ENCODE measurements around the gene GRK2. TPM values are rescaled to one million over a fixed set of nuclear protein-coding genes. Genes with fewer than 3 reads are reported as not detected.
A peak's percentile ranks its signal among the peaks of the same experiment; 100 is the strongest.

GRK2 gene
- total and polyA plus RNA-seq, 9 of the 15 experiments (the other 6 are each of a cell fraction or from before 2014, with no cell fraction given) = 0.24 to 95.8 (median 56.5) TPM

- peak in 1 of 2 experiments; percentile 64; a peak in 1 of 3 replicates for TF ChIP-seq CBX3 (IDR thresholded peaks at IDR 0.05; ENCODE audit: borderline replicate concordance in 1 of 2, low read length in 2 of 2)
- TF ChIP-seq TOE1 (IDR thresholded peaks at IDR 0.05; ENCODE audit: borderline replicate concordance) = peak; percentile 10
- TF ChIP-seq TOE1 (CRISPR knock-in tag; IDR thresholded peaks at IDR 0.05; ENCODE audit: borderline replicate concordance, low read depth) = 0 out of 2 replicates have a peak, but pooled peaks have one; percentile 79
- TF ChIP-seq TAF1 (IDR thresholded peaks at IDR 0.05; ENCODE audit: control insufficient read depth, extremely low read depth, insufficient read depth, low read length, severe bottlenecking) = peak; percentile 70
- no peak for TF ChIP-seq NR2C1 (IDR thresholded peaks at IDR 0.05)
- TF ChIP-seq NR2C1 (tag; IDR thresholded peaks at IDR 0.05) = peak; percentile 3; the same call in 1 of the 2 replicates
- TF ChIP-seq NR2C2 (CRISPR knock-in tag; IDR thresholded peaks at IDR 0.05) = peak; percentile 61; the same call in 1 of the 2 replicates
- TF ChIP-seq NR2C2 (tag; IDR thresholded peaks at IDR 0.05) = peak; percentile 42; the same call in 1 of the 2 replicates
- TF ChIP-seq CTCFL (IDR thresholded peaks at IDR 0.05; ENCODE audit: borderline replicate concordance, insufficient read depth, low read depth, low read length, poor library complexity, severe bottlenecking) = peak; percentile 84
- peak; percentile 73; the same call in 1 of the 2 replicates for TF ChIP-seq ZNF77 (CRISPR knock-in tag; IDR thresholded peaks at IDR 0.05)
- peak; percentile 47 for TF ChIP-seq CHD1 (IDR thresholded peaks at IDR 0.05; ENCODE audit: low read length)
- peak; percentile 99 for TF ChIP-seq ETV5 (CRISPR knock-in tag; IDR thresholded peaks at IDR 0.05; ENCODE audit: low read depth)
- TF ChIP-seq RBM14 (IDR thresholded peaks at IDR 0.05; ENCODE audit: borderline replicate concordance, insufficient read depth, low read depth, low read length) = peak; percentile 87; the same call in 1 of the 2 replicates
- 0 out of 2 replicates have a peak, but pooled peaks have one; percentile 7 for TF ChIP-seq NCOR1 (IDR thresholded peaks at IDR 0.05)
- peak; percentile 67; the same call in 1 of the 2 replicates for TF ChIP-seq SREBF1 (IDR thresholded peaks at IDR 0.05; ENCODE audit: borderline replicate concordance, low read depth, low read length)
- TF ChIP-seq STAT6 (CRISPR knock-in tag; IDR thresholded peaks at IDR 0.05) = peak; percentile 97
- peak; percentile 48; the same call in 1 of the 2 replicates for TF ChIP-seq SOX6 (IDR thresholded peaks at IDR 0.05)
- TF ChIP-seq ZNF395 (CRISPR knock-in tag; IDR thresholded peaks at IDR 0.05) = peak; percentile 69; the same call in 1 of the 2 replicates
- 0 out of 2 replicates have a peak, but pooled peaks have one; percentile 24 for TF ChIP-seq XRCC5 (IDR thresholded peaks at IDR 0.05; ENCODE audit: low read depth, low read length)
- peak; percentile 76; the same call in 1 of the 2 replicates for TF ChIP-seq PML (IDR thresholded peaks at IDR 0.05; ENCODE audit: low read length)
- peak; percentile 77; the same call in 1 of the 2 replicates for TF ChIP-seq SAFB (IDR thresholded peaks at IDR 0.05; ENCODE audit: borderline replicate concordance, low read depth, low read length)
These were observed 22.4 kb downstream of the GRK2 start (continued) for GRCh38 chr11:67288452-67289225.

Measured in K562 (cell line).